Memory B cell (primary cell): ENCODE results near the gene LMAN2.
A peak's percentile ranks its signal among the peaks of the same experiment; 100 is the strongest.

ENCODE experiments used
- ATAC-seq: fragments of 150-1000 bp; cut with Tn5 transposase; 2 replicates; pipeline ENCODE4 v1.10.0; 2021; ENCODE audit warnings: low read depth, mild to moderate bottlenecking, moderate library complexity
- DNase-seq, 2 donors: peaks; one replicate each; pipeline ENCODE4 v3.0.0; 2022; ENCODE audit warnings: low spot score in 2 of 2
- H3K27ac Mint-ChIP-seq: one replicate; pipeline ENCODE4 v1.8.0; 2022; ENCODE audit warnings: mild to moderate bottlenecking, moderate library complexity, mixed read lengths
- H3K27me3 Mint-ChIP-seq: one replicate; pipeline ENCODE4 v1.8.0; 2022; ENCODE audit warnings: mixed read lengths
- H3K36me3 Mint-ChIP-seq: one replicate; pipeline ENCODE4 v1.8.0; 2022; ENCODE audit warnings: mild to moderate bottlenecking, mixed read lengths
- H3K4me1 Mint-ChIP-seq: one replicate; pipeline ENCODE4 v1.8.0; 2022; ENCODE audit warnings: mixed read lengths
- H3K4me3 Mint-ChIP-seq: one replicate; pipeline ENCODE4 v1.8.0; 2022; ENCODE audit warnings: mild to moderate bottlenecking, moderate library complexity, mixed read lengths
- H3K9me3 Mint-ChIP-seq: one replicate; pipeline ENCODE4 v1.8.0; 2022; ENCODE audit warnings: mixed read lengths

LMAN2 gene

DNA sequence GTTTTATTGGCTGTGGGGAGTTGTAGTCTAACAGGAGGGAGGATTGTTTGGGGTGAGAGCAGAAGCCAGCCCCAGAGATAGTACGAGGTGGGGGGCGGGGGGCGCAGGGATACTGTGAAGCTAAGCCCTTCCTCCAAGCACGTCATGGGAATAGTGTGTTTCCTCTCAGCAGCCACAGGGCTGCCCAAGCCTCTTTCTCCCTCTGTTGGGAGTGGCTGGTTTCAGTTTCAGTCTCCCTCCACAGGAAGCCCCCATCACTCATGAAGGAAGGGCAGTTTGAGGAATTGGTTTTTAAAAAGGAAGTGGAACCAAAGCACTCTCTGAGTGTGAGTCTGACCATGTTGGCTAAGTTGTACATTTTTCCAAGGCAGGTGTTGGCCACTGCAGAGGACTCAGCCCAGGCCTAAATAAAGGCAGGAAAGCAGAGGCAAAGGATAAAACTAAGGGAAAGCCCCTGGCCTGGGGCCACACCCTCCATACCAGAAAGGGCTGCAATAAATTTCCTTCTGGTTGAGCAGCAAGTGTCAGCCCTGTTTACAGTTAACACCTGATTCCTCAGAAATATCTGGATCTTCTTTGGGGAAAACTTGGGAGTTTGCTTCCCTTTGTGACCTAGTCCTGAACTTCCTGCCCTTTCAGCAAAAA, 51.1 kb downstream of the LMAN2 start:
- no peaks in the 10 kb centered on the region for H3K9me3 Mint-ChIP-seq
- H3K27me3 Mint-ChIP-seq: no peaks in the 10 kb centered on the region
- peaks cover 3% of the 10 kb centered on the region for H3K36me3 Mint-ChIP-seq
- DNase-seq (peak; percentile 54 to 70), ATAC-seq (peak; percentile 72)
- peaks cover 63% of the 10 kb centered on the region for H3K4me1 Mint-ChIP-seq
- H3K4me3 Mint-ChIP-seq: peak overlapping the region; percentile 79
- H3K27ac Mint-ChIP-seq: peak overlapping the region; percentile 93

DNA sequence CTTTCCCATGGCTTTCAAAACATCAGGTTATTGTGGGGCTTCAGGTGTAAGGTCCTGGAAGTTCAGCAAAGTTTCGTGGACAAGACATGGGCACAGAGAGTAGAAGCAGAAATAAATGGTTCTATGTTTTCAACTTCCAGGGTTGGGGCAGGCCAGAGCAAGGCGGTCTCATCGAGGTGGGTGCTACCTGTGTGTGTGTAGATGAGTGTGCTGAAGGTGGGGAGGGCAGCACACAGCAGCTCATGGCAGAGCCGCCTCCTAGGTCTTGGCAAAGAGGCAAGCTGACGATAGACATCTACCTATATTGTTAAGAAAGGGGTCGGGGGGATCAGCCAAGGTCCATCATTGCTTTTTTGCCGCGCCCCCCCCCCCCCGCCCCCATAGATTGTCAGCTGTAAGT, 51.8 kb downstream of the LMAN2 start:
- DNase-seq (no peak), ATAC-seq (no peak)
- Mint-ChIP-seq H3K4me3 (peak overlapping the region; percentile 40), H3K9me3 (no peaks in the 10 kb centered on the region), H3K27ac (peak overlapping the region; percentile 93), H3K27me3 (no peaks in the 10 kb centered on the region), H3K4me1 (peaks cover 57% of the 10 kb centered on the region), H3K36me3 (peaks cover 3% of the 10 kb centered on the region)

DNA sequence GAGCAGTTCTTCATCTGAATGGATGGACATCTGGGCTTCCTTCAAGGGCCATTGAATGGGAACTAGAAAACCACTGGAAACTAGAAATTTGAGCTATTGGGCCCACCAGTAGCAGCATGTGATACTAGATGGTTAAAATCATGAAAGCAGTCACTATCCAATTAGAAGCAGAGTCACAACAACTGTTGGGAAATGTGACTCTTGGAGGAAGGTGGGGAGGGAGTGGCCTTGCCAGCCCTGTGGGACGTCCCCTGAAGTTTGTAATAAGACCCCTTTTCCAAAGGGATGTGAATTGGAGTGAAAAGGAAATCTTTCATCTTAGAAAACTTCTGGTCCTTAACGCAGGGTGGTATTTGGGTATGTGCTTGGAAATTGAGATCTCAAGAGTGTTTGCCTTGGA, 53.5 kb downstream of the LMAN2 start:
- ATAC-seq: no peak
- Mint-ChIP-seq H3K4me1 (peaks cover 50% of the 10 kb centered on the region), H3K4me3 (no peak overlapping the region), H3K9me3 (no peaks in the 10 kb centered on the region), H3K36me3 (peaks cover 8% of the 10 kb centered on the region), H3K27ac (no peak overlapping the region), H3K27me3 (no peaks in the 10 kb centered on the region)
- DNase-seq: no peak

DNA sequence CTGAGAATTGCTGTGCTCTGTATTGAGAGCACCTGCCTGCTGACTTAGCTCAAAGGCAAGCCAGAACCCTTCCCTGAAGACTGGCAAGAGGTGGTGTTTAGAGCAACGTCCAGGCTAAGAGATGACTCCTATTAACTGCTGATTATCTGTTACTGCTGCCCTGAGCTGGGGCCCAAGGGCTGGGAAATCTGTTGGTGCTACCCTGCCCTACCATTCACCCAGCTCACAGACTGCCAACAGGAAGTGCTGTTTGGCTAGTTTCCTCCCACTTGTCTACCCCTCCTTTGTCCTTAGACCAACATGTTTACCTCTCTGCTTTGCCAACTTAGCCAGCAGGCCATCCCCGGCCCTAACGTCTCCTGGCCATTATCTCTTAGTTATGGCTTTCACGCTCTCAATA, 54.9 kb downstream of the LMAN2 start:
- Mint-ChIP-seq H3K4me3 (peak overlapping the region; percentile 37), H3K27ac (peak overlapping the region; percentile 78), H3K9me3 (no peaks in the 10 kb centered on the region), H3K27me3 (no peaks in the 10 kb centered on the region), H3K36me3 (peaks cover 20% of the 10 kb centered on the region), H3K4me1 (peaks cover 40% of the 10 kb centered on the region)
- DNase-seq (no peak), ATAC-seq (no peak)

DNA sequence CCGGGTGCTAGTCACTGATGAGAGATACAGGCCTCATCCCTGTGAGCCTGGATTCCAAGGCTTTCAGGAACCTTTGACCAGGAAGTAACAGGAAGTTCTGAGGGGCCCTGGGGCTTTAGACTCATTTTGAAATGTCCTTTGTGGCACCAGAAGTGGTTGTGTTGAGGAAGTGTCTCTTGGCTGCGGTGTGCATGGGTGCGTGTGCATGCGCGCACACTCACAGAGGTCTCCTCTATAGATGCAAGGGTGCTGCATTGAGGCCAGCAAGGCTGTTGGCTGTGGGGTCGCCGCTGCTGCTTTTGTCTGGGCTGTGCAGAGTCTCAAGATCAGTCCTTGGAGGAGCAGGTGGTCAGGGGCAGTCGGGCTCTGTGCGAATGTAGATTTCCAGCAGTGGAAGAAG, 55.5 kb downstream of the LMAN2 start:
- H3K27ac Mint-ChIP-seq: peak overlapping the region; percentile 78
- no peaks in the 10 kb centered on the region for H3K9me3 Mint-ChIP-seq
- H3K4me3 Mint-ChIP-seq: peak overlapping the region; percentile 67
- DNase-seq: no peak
- no peaks in the 10 kb centered on the region for H3K27me3 Mint-ChIP-seq
- ATAC-seq: peak; percentile 18
- peaks cover 40% of the 10 kb centered on the region for H3K4me1 Mint-ChIP-seq
- H3K36me3 Mint-ChIP-seq: peaks cover 24% of the 10 kb centered on the region

DNA sequence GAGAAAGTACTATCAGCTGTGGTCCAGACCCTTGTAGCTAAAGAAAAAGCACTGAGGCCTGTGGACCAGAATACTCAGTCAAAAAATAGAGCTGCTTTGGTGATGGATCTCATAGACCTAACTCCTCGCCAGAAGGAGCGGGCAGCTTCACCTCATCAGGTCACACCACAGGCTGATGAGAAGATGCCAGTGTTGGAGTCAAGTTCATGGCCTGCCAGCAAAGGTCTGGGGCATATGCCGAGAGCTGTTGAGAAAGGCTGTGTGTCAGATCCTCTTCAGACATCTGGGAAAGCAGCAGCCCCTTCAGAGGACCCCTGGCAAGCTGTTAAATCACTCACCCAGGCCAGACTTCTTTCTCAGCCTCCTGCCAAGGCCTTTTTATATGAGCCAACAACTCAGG, 56.8 kb downstream of the LMAN2 start:
- DNase-seq: no peak
- H3K4me3 Mint-ChIP-seq: no peak overlapping the region
- H3K36me3 Mint-ChIP-seq: peaks cover 26% of the 10 kb centered on the region
- no peak overlapping the region for H3K27ac Mint-ChIP-seq
- H3K9me3 Mint-ChIP-seq: no peaks in the 10 kb centered on the region
- no peaks in the 10 kb centered on the region for H3K27me3 Mint-ChIP-seq
- peaks cover 34% of the 10 kb centered on the region for H3K4me1 Mint-ChIP-seq
- ATAC-seq: no peak

DNA sequence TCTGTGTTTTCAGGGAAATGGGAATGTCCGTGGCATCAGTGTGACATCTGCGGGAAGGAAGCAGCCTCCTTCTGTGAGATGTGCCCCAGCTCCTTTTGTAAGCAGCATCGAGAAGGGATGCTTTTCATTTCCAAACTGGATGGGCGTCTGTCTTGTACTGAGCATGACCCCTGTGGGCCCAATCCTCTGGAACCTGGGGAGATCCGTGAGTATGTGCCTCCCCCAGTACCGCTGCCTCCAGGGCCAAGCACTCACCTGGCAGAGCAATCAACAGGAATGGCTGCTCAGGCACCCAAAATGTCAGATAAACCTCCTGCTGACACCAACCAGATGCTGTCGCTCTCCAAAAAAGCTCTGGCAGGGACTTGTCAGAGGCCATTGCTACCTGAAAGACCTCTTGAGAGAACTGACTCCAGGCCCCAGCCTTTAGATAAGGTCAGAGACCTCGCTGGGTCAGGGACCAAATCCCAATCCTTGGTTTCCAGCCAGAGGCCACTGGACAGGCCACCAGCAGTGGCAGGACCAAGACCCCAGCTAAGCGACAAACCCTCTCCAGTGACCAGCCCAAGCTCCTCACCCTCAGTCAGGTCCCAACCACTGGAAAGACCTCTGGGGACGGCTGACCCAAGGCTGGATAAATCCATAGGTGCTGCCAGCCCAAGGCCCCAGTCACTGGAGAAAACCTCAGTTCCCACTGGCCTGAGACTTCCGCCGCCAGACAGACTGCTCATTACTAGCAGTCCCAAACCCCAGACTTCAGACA, 57.5 kb downstream of the LMAN2 start:
- Mint-ChIP-seq H3K27ac (no peak overlapping the region), H3K4me1 (peaks cover 31% of the 10 kb centered on the region), H3K4me3 (no peak overlapping the region), H3K36me3 (peaks cover 31% of the 10 kb centered on the region), H3K9me3 (no peaks in the 10 kb centered on the region), H3K27me3 (no peaks in the 10 kb centered on the region)
- no peak for ATAC-seq
- DNase-seq: no peak

DNA sequence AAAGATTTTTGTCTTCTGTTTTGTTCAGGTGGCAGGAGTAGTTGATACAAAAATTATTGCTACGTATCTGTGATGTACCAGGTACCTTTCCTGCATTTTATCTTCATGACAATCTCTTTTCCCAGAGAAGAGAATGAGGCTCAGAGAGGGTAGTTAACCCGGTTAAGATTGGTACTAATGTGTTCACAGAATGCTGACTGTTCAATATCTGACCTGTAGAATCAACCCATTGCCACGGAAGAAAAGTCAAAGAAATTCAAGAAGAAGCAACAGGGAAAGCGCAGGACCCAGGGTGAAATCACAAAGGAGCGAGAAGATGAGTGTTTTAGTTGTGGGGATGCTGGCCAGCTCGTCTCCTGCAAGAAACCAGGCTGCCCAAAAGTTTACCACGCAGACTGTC, 59.7 kb downstream of the LMAN2 start:
- Mint-ChIP-seq H3K4me3 (no peak overlapping the region), H3K27ac (peak overlapping the region; percentile 41), H3K9me3 (no peaks in the 10 kb centered on the region), H3K4me1 (peaks cover 25% of the 10 kb centered on the region), H3K36me3 (peaks cover 38% of the 10 kb centered on the region), H3K27me3 (no peaks in the 10 kb centered on the region)
- no peak for DNase-seq
- no peak for ATAC-seq

DNA sequence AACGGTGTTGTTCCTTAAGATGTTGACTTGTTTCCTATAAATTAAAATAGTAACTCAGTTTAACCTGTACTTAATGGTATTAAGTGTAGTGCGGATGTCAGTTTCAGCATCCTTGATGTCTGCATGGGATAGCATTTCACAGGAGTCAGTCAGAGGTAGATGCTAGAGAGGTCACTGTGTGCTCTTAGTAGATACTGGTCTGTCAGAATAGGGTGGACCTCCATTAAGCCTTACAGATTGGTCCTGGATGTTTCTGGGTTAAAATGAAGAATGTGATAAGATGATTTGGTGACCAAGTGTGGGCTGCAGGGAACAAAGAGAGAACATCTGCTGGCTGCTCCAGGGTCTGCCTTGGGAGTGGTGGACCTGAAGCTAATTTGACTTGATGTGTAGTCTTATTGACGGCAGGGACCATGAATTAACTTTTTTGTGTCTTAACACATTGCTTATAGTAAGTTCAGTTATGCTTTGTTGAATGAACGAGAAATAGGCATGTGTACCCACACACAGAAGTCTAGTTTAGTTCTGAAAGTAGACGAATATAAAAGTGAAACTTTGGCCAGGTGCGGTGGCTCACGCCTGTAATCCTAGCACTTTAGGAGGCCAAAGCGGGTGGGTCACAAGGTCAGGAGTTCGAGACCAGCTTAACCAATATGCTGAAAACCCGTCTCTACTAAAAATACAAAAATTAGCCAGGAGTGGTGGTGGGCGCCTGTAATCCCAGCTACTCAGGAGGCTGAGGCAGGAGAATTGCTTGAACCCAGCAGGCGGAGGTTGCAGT, 60.5 kb downstream of the LMAN2 start:
- Mint-ChIP-seq H3K36me3 (peaks cover 36% of the 10 kb centered on the region), H3K27me3 (no peaks in the 10 kb centered on the region), H3K9me3 (no peaks in the 10 kb centered on the region), H3K27ac (peak overlapping the region; percentile 74), H3K4me3 (peak overlapping the region; percentile 16), H3K4me1 (peaks cover 18% of the 10 kb centered on the region)
- DNase-seq: no peak
- peak; percentile 73 for ATAC-seq

DNA sequence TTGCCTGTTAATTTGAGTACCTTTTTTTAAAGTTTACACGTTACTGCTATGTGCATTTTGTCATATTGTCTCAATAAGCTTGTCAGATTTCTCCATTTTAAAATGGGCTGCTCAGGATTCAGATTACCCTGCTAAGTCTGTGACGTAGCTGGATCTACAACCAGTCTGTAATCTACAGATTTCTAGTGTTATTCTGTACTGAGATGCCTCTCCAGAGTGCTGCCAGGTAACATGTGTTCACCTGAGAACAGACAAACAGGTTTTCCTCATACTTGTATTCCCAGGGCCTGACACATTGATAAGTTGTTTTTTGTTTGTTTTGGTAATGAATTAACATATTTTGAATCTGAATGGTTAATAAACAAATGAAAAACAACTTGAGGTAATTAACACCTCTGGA, 63.3 kb downstream of the LMAN2 start:
- H3K4me1 Mint-ChIP-seq: peaks cover 11% of the 10 kb centered on the region
- H3K36me3 Mint-ChIP-seq: peaks cover 40% of the 10 kb centered on the region
- no peak for ATAC-seq
- H3K4me3 Mint-ChIP-seq: no peak overlapping the region
- no peak overlapping the region for H3K27ac Mint-ChIP-seq
- no peak for DNase-seq
- H3K27me3 Mint-ChIP-seq: no peaks in the 10 kb centered on the region
- no peaks in the 10 kb centered on the region for H3K9me3 Mint-ChIP-seq
